HCT116 (cell line): ENCODE data around the gene TENM3. TPM values are rescaled to one million over a fixed set of nuclear protein-coding genes. Genes with fewer than 3 reads are reported as not detected.
"Not testable (repeated sequence)": the region's sequence is repeated elsewhere in the genome, so short reads cannot be mapped to it uniquely, and the experiment has no call there.

Experiments
- ATAC-seq: fragments of 200-7000 bp; cut with Tn5 transposase; 2 replicates; pipeline ENCODE4 v1.9.1; 2020; ENCODE audit warnings: mild to moderate bottlenecking, moderate library complexity
- BruUV-seq: library from RNA; stranded (reverse); fragments of 400-500 nt; replicated peaks from 2 replicates; lab custom pipeline; 2021; lab: Mats Ljungman, UMichigan
- CTCF ChIA-PET: fragments of 300-600 bp; sonication (Branson Sonifier 250); formaldehyde crosslinking; loops from one replicate; lab custom pipeline; 2021; ENCODE audit warnings: antibody characterized with exemption; lab: Charles Lee
- POLR2A ChIA-PET: fragments of 300-600, 350-600 bp; sonication (Branson Sonifier 250); formaldehyde crosslinking; loops from one replicate; lab custom pipeline; 2021; ENCODE audit warnings: antibody characterized with exemption; lab: Charles Lee
- RAD21 ChIA-PET, 2 experiments: fragments of 300-600 bp; sonication (Branson Sonifier 250); formaldehyde crosslinking; loops; one replicate each; lab custom pipeline; 2023; ENCODE audit warnings: low total read pairs in 2 of 2; ENCODE audit not compliant: uncharacterized antibody in 2 of 2, unreplicated experiment in 2 of 2, low non-redundant PET in 1 of 2; lab: Charles Lee
- DNase-seq: peaks from one replicate; pipeline ENCODE4 v3.0.0-alpha.2; 2010; ENCODE audit warnings: low read depth, low spot score
- H2AFZ ChIP-seq: fragments of 200-600 bp; shearing (Covaris generic), sonication (generic); 2 replicates; pipeline ENCODE4 v1.6.1; 2017; ENCODE audit warnings: low read depth, mixed run types, mixed read lengths, antibody characterized with exemption, low read length; ENCODE audit not compliant: poor library complexity, severe bottlenecking
- H3K27ac ChIP-seq: 2 replicates; pipeline ENCODE4 v1.5.1; 2012; ENCODE audit warnings: low read depth, low read length
- H3K27me3 ChIP-seq: fragments of 200-600 bp; sonication (generic); 2 replicates; pipeline ENCODE4 v1.6.1; 2016; ENCODE audit warnings: mixed run types, low read length, mixed read lengths; ENCODE audit not compliant: insufficient read depth
- H3K36me3 ChIP-seq, 2 experiments: fragments of 200-500 bp in 1 of 2; fragments of 200-600 bp in 1 of 2; sonication (Bioruptor generic) in 1 of 2; sonication (generic) in 1 of 2; 2 replicates each; pipeline versions ENCODE4 v1.5.1 to v1.6.1; 2014 to 2016; ENCODE audit warnings: low read length in 2 of 2, inconsistent platforms in 1 of 2, mixed read lengths in 1 of 2, mixed run types in 1 of 2; ENCODE audit not compliant: insufficient read depth in 2 of 2, control insufficient read depth in 1 of 2
- H3K4me1 ChIP-seq, 2 experiments: fragments of 200-600 bp in 1 of 2; sonication (generic) in 1 of 2; 2 replicates each; pipeline versions ENCODE4 v1.5.1 to v1.6.1; 2012 to 2017; ENCODE audit warnings: low read length in 2 of 2, inconsistent platforms in 1 of 2, mild to moderate bottlenecking in 1 of 2, mixed read lengths in 1 of 2, mixed run types in 1 of 2, moderate library complexity in 1 of 2; ENCODE audit not compliant: insufficient read depth in 2 of 2, control insufficient read depth in 1 of 2
- H3K4me2 ChIP-seq: fragments of 200-600 bp; sonication (generic); 2 replicates; pipeline ENCODE4 v1.6.1; 2017; ENCODE audit warnings: mixed run types, low read length, mixed read lengths
- H3K4me3 ChIP-seq, 2 experiments: fragments of 200-600 bp in 1 of 2; sonication (generic) in 1 of 2; replicated peaks in 1 of 2; 2 replicates each; pipeline ENCODE4 v1.5.1; 2011 to 2016; ENCODE audit warnings: low read length in 2 of 2, control low read depth in 1 of 2, low read depth in 1 of 2, mild to moderate bottlenecking in 1 of 2, mixed read lengths in 1 of 2, mixed run types in 1 of 2
- H3K79me2 ChIP-seq: fragments of 200-600 bp; sonication (generic); 2 replicates; pipeline ENCODE4 v1.6.1; 2017; ENCODE audit warnings: mild to moderate bottlenecking, mixed run types, low read length, moderate library complexity, mixed read lengths; ENCODE audit not compliant: insufficient read depth
- H3K9ac ChIP-seq: fragments of 200-600 bp; sonication (generic); 2 replicates; pipeline ENCODE4 v1.6.1; 2016; ENCODE audit warnings: low read length, mixed read lengths
- H3K9me2 ChIP-seq: fragments of 200-600 bp; sonication (generic), shearing (Covaris generic); 2 replicates; pipeline ENCODE4 v1.6.1; 2017; ENCODE audit warnings: mixed run types, mild to moderate bottlenecking, moderate library complexity; ENCODE audit not compliant: insufficient read depth
- H3K9me3 ChIP-seq, 2 experiments: fragments of 200-500 bp in 1 of 2; fragments of 200-600 bp in 1 of 2; sonication (Bioruptor generic) in 1 of 2; sonication (generic) in 1 of 2; 2 replicates each; pipeline ENCODE4 v1.6.1; 2014 to 2017; ENCODE audit warnings: low read length in 2 of 2, mixed read lengths in 2 of 2, inconsistent platforms in 1 of 2, low read depth in 1 of 2, mild to moderate bottlenecking in 1 of 2, mixed run types in 1 of 2, moderate library complexity in 1 of 2; ENCODE audit not compliant: control insufficient read depth in 1 of 2, insufficient read depth in 1 of 2
- H4K20me1 ChIP-seq: fragments of 200-600 bp; sonication (generic), shearing (Covaris generic); 2 replicates; pipeline ENCODE4 v1.6.1; 2017; ENCODE audit warnings: mixed run types, mild to moderate bottlenecking, moderate library complexity; ENCODE audit not compliant: insufficient read depth
- SP1 ChIP-seq: IDR thresholded peaks from 2 replicates; pipeline ENCODE4 v1.6.1; 2012; ENCODE audit warnings: low read depth
- TCF7L2 ChIP-seq: IDR thresholded peaks from 2 replicates; pipeline ENCODE4 v1.7.0; 2011; ENCODE audit warnings: borderline replicate concordance, inconsistent platforms; ENCODE audit not compliant: insufficient read depth, insufficient read length; ENCODE audit errors: extremely low read depth
- intact Hi-C: fragments of 100-400 bp; cut with micrococcal nuclease; formaldehyde crosslinking; loops from 2 replicates; pipeline ENCODE4 v1.10.0; 2022
- total RNA-seq: library from RNA; stranded (reverse); gene quantifications from one replicate; pipeline ENCODE4 v1.2.1, GENCODE V29; 2021; ENCODE audit not compliant: unreplicated experiment

The TENM3 gene
- total RNA-seq, 1 experiment from 2014 or later = 0.54 TPM

GRCh38 chr4:182240161-182241130 is 2.8 kb upstream of the TENM3 start:
- no peak for DNase-seq
- Histone ChIP-seq H3K27ac (no peak overlapping the region), H3K9me2 (no peaks in the 10 kb centered on the region), H3K9me3 (no peaks in the 10 kb centered on the region), H3K4me2 (peak overlapping the region; percentile 50), H3K4me3 (peak overlapping the region in 1 of 2 experiments; percentile 27; a peak in 2 of 4 replicates)
- TF ChIP-seq TCF7L2 (peak; percentile 22), SP1 (no peak)
- TF ChIP-seq, all 23 proteins: peak for 1
- POLR2A ChIA-PET = no interaction called here
- RAD21 ChIA-PET = no interaction called here
- Histone ChIP-seq H3K9ac (no peak overlapping the region), H3K27me3 (no peaks in the 10 kb centered on the region), H3K4me1 (peaks cover 0 to 39% of the 10 kb centered on the region in 2 experiments; a peak in 2 of 4 replicates), H4K20me1 (no peaks in the 10 kb centered on the region), H3K79me2 (no peaks in the 10 kb centered on the region), H3K36me3 (no peaks in the 10 kb centered on the region), H2AFZ (peak overlapping the region; percentile 66)
- ATAC-seq = peak; percentile 67
- CTCF ChIA-PET = no interaction called here
- intact Hi-C loops = no loop called here
- no TSS peak for BruUV-seq

- DNase-seq, H3K36me3 ChIP-seq, H3K9ac ChIP-seq, H4K20me1 ChIP-seq, intact Hi-C loops, CTCF ChIA-PET, RAD21 ChIA-PET, ATAC-seq, H3K9me2 ChIP-seq, H3K27ac ChIP-seq, BruUV-seq, H3K27me3 ChIP-seq, H3K79me2 ChIP-seq, H3K4me3 ChIP-seq, POLR2A ChIA-PET, H3K4me2 ChIP-seq, H2AFZ ChIP-seq, H3K9me3 ChIP-seq: not testable (repeated sequence)
- peaks cover 0 to 39% of the 10 kb centered on the region in 2 experiments; a peak in 2 of 4 replicates for H3K4me1 ChIP-seq
Measured at GRCh38 chr4:182242260-182242659, 942 bp upstream of the TENM3 start.
